CD14-positive monocyte (primary cell): ENCODE data around the gene ZBP1. TPM values are rescaled to one million over a fixed set of nuclear protein-coding genes. Genes with fewer than 3 reads are reported as not detected.

Source experiments
- DNase-seq, 3 donors: peaks; one replicate each; pipeline ENCODE4 v3.0.0-alpha.2; 2011 to 2022
- H2AFZ ChIP-seq: 2 replicates; pipeline ENCODE4 v1.6.0; 2012; ENCODE audit warnings: mild to moderate bottlenecking, low read depth, low read length, inconsistent platforms; ENCODE audit not compliant: insufficient read depth, poor library complexity, severe bottlenecking
- H3K27ac ChIP-seq, 2 donors: 1 replicate in 1 of 2; 2 replicates in 1 of 2; pipeline ENCODE4 v1.5.1; 2012 to 2013; ENCODE audit warnings: low read length in 2 of 2, control low read depth in 1 of 2, inconsistent platforms in 1 of 2, low read depth in 1 of 2, mild to moderate bottlenecking in 1 of 2
- H3K27me3 ChIP-seq, 2 donors: one replicate each; pipeline versions ENCODE4 v1.6.0 to v1.6.1; 2011 to 2013; ENCODE audit warnings: low read length in 2 of 2; ENCODE audit not compliant: control insufficient read depth in 2 of 2, insufficient read depth in 2 of 2
- H3K36me3 ChIP-seq, 2 donors: replicated peaks in 1 of 2; 1 replicate in 1 of 2; 2 replicates in 1 of 2; pipeline versions ENCODE4 v1.5.1 to v1.6.1; 2012 to 2013; ENCODE audit warnings: low read length in 2 of 2, control low read depth in 1 of 2, inconsistent platforms in 1 of 2, mild to moderate bottlenecking in 1 of 2; ENCODE audit not compliant: insufficient read depth in 2 of 2, control insufficient read depth in 1 of 2
- H3K4me1 ChIP-seq, 2 donors: 1 replicate in 1 of 2; 2 replicates in 1 of 2; pipeline versions ENCODE4 v1.5.1 to v1.6.1; 2012 to 2013; ENCODE audit warnings: low read length in 2 of 2, control low read depth in 1 of 2, inconsistent platforms in 1 of 2, mild to moderate bottlenecking in 1 of 2, moderate library complexity in 1 of 2; ENCODE audit not compliant: insufficient read depth in 2 of 2, control insufficient read depth in 1 of 2
- H3K4me2 ChIP-seq: replicated peaks from 2 replicates; pipeline ENCODE3; 2012; ENCODE audit warnings: low read length, moderate library complexity, mild to moderate bottlenecking; ENCODE audit not compliant: poor library complexity, severe bottlenecking; ENCODE audit errors: extremely low read depth
- H3K4me3 ChIP-seq, 3 experiments: fragments of 200-600 bp in 1 of 3; sonication (generic) in 1 of 3; replicated peaks in 1 of 3; 1 replicate in 2 of 3; 2 replicates in 1 of 3; pipeline ENCODE4 v1.5.1; 2011 to 2013; ENCODE audit warnings: low read length in 3 of 3, mild to moderate bottlenecking in 3 of 3, control low read depth in 2 of 3, low read depth in 2 of 3, inconsistent platforms in 1 of 3, moderate library complexity in 1 of 3
- H3K79me2 ChIP-seq: 2 replicates; pipeline ENCODE4 v1.6.0; 2012; ENCODE audit warnings: mild to moderate bottlenecking, control low read depth, inconsistent platforms, low read length, moderate library complexity; ENCODE audit not compliant: insufficient read depth
- H3K9ac ChIP-seq: 2 replicates; pipeline ENCODE4 v1.6.0; 2017; ENCODE audit warnings: low read length, mild to moderate bottlenecking; ENCODE audit not compliant: insufficient read depth, poor library complexity, severe bottlenecking
- H3K9me3 ChIP-seq, 2 donors: replicated peaks in 1 of 2; 1 replicate in 1 of 2; 2 replicates in 1 of 2; pipeline versions ENCODE4 v1.5.1 to v1.6.1; 2012 to 2013; ENCODE audit warnings: low read length in 2 of 2, control low read depth in 1 of 2; ENCODE audit not compliant: control insufficient read depth in 1 of 2, insufficient read depth in 1 of 2
- H4K20me1 ChIP-seq: 2 replicates; pipeline ENCODE4 v1.6.0; 2012; ENCODE audit warnings: mild to moderate bottlenecking, low read length, control low read depth, moderate library complexity; ENCODE audit not compliant: insufficient read depth
- H3K27ac Mint-ChIP-seq, 7 donors: one replicate each; pipeline ENCODE4 v1.8.0; 2020; ENCODE audit warnings: mild to moderate bottlenecking in 7 of 7, mixed read lengths in 7 of 7, moderate library complexity in 6 of 7, inconsistent platforms in 2 of 7
- H3K27me3 Mint-ChIP-seq, 3 donors: one replicate each; pipeline ENCODE4 v1.8.0; 2021 to 2022; ENCODE audit warnings: low read depth in 3 of 3, mild to moderate bottlenecking in 3 of 3, mixed read lengths in 3 of 3, moderate library complexity in 3 of 3, inconsistent platforms in 1 of 3
- H3K36me3 Mint-ChIP-seq, 2 donors: one replicate each; pipeline ENCODE4 v1.8.0; 2020; ENCODE audit warnings: mixed read lengths in 2 of 2, inconsistent platforms in 1 of 2, mild to moderate bottlenecking in 1 of 2
- H3K4me1 Mint-ChIP-seq: one replicate; pipeline ENCODE4 v1.8.0; 2020; ENCODE audit warnings: mild to moderate bottlenecking, mixed read lengths
- H3K4me3 Mint-ChIP-seq, 2 donors: one replicate each; pipeline ENCODE4 v1.8.0; 2020; ENCODE audit warnings: mild to moderate bottlenecking in 2 of 2, mixed read lengths in 2 of 2, moderate library complexity in 1 of 2
- H3K9me3 Mint-ChIP-seq, 7 donors: one replicate each; pipeline ENCODE4 v1.8.0; 2020 to 2022; ENCODE audit warnings: mixed read lengths in 7 of 7, mild to moderate bottlenecking in 6 of 7, moderate library complexity in 6 of 7, inconsistent platforms in 2 of 7
- WGBS: methylation state at CpG from one replicate; pipeline ENCODE4 v1.1.5; 2013; ENCODE audit warnings: missing lambda C conversion rate; ENCODE audit not compliant: insufficient coverage; 5-methylcytosine and 5-hydroxymethylcytosine counted together
- intact Hi-C, 2 donors: fragments of 100-400 bp; cut with micrococcal nuclease; formaldehyde crosslinking; loops; one replicate each; pipeline versions ENCODE4 v1.15.0 to v1.15.1; 2023
- polyA plus RNA-seq, 3 donors: library from polyadenylated mRNA; depleted of rRNA in 1 of 3; unstranded in 2 of 3; stranded (reverse) in 1 of 3; fragments of 300-500 nt in 2 of 3; fragments of >200 nt in 1 of 3; fragmentation: Illumina TruSeq in 2 of 3; gene quantifications; 1 replicate in 2 of 3; 2 replicates in 1 of 3; pipeline ENCODE4 v1.2.3, GENCODE V29; 2012 to 2021
- TF ChIP-seq, protein P1 (sequence below): fragments of 200-600 bp; IDR thresholded peaks from one replicate; pipeline ENCODE4 v1.8.0; 2022; ENCODE audit warnings: antibody characterized with exemption, mild to moderate bottlenecking

ZBP1 gene
- polyA plus RNA-seq, 3 donors, result 2.8 to 25.9 (median 3.0) TPM

GRCh38 chr20:57665589-57665971 lies 45.4 kb upstream of the ZBP1 start:
- Mint-ChIP-seq H3K4me3 (no peak overlapping the region), H3K27me3 (peaks cover 0 to 6% (median 1%) of the 10 kb centered on the region in 3 donors), H3K4me1 (no peaks in the 10 kb centered on the region), H3K9me3 (peaks cover 0 to under 1% (median 0%) of the 10 kb centered on the region in 7 donors), H3K27ac (no peak overlapping the region), H3K36me3 (no peaks in the 10 kb centered on the region)
- Histone ChIP-seq H3K4me3 (no peak overlapping the region), H3K4me2 (no peak overlapping the region), H3K27me3 (no peaks in the 10 kb centered on the region), H2AFZ (no peak overlapping the region), H3K9me3 (no peaks in the 10 kb centered on the region), H4K20me1 (no peaks in the 10 kb centered on the region), H3K36me3 (no peaks in the 10 kb centered on the region), H3K9ac (no peak overlapping the region), H3K27ac (no peak overlapping the region), H3K79me2 (no peaks in the 10 kb centered on the region), H3K4me1 (no peaks in the 10 kb centered on the region)
- no peak for DNase-seq
- TF ChIP-seq, protein P1, sequence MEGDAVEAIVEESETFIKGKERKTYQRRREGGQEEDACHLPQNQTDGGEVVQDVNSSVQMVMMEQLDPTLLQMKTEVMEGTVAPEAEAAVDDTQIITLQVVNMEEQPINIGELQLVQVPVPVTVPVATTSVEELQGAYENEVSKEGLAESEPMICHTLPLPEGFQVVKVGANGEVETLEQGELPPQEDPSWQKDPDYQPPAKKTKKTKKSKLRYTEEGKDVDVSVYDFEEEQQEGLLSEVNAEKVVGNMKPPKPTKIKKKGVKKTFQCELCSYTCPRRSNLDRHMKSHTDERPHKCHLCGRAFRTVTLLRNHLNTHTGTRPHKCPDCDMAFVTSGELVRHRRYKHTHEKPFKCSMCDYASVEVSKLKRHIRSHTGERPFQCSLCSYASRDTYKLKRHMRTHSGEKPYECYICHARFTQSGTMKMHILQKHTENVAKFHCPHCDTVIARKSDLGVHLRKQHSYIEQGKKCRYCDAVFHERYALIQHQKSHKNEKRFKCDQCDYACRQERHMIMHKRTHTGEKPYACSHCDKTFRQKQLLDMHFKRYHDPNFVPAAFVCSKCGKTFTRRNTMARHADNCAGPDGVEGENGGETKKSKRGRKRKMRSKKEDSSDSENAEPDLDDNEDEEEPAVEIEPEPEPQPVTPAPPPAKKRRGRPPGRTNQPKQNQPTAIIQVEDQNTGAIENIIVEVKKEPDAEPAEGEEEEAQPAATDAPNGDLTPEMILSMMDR, result no peak
- intact Hi-C loops, result no loop called here
- WGBS, result 100% methylated on average over 3 of the region's 8 CpGs

GRCh38 chr20:57664924-57665588 lies 44.8 kb upstream of the ZBP1 start:
- no peak overlapping the region for H3K27ac ChIP-seq
- H3K4me3 ChIP-seq, result no peak overlapping the region
- H3K36me3 ChIP-seq, result no peaks in the 10 kb centered on the region
- no peak overlapping the region for H3K4me3 Mint-ChIP-seq
- no peak overlapping the region for H3K4me2 ChIP-seq
- no peaks in the 10 kb centered on the region for H3K79me2 ChIP-seq
- peaks cover 0 to 6% (median 1%) of the 10 kb centered on the region in 3 donors for H3K27me3 Mint-ChIP-seq
- H4K20me1 ChIP-seq, result no peaks in the 10 kb centered on the region
- intact Hi-C loops, result no loop called here
- H3K27ac Mint-ChIP-seq, result no peak overlapping the region
- no peak overlapping the region for H3K9ac ChIP-seq
- no peaks in the 10 kb centered on the region for H3K4me1 ChIP-seq
- no peak overlapping the region for H2AFZ ChIP-seq
- H3K4me1 Mint-ChIP-seq, result no peaks in the 10 kb centered on the region
- H3K27me3 ChIP-seq, result no peaks in the 10 kb centered on the region
- H3K9me3 Mint-ChIP-seq, result peaks cover 0 to 2% (median 0%) of the 10 kb centered on the region in 7 donors
- H3K36me3 Mint-ChIP-seq, result no peaks in the 10 kb centered on the region
- TF ChIP-seq, protein P1, result no peak
- no peak for DNase-seq
- H3K9me3 ChIP-seq, result no peaks in the 10 kb centered on the region
- 100% methylated on average over 1 of the region's 14 CpGs for WGBS
